ENCODE results near the gene NRXN2. TPM values are rescaled to one million over a fixed set of nuclear protein-coding genes. Genes with fewer than 3 reads are reported as not detected.

The NRXN2 gene
- total and polyA plus RNA-seq, 10 of the 15 experiments (the other 5 are each of a cell fraction or from before 2014, with no cell fraction given): 0.03 to 1.4 (median 0.23) TPM

DNA sequence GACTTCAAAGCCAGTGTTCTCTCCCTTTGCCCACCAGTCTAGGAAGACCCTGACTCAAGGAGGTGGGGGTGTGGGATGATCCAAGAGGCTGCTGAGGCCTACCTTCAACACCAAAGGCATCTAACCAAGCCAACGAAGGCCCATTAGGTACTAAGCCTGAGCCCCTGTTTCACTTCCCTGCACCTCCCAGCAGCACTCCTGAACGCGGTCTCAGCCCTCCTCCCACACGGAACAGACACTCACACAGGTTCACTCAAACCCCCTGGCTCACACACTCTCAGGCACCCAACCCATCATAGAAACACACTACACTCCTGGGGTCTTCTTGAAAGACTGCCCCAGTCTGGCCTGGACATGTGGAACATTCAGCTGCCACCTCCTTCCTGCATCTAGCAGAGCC lies 91.3 kb downstream of the NRXN2 start (continued):
- TF ChIP-seq DPF2 (IDR thresholded peaks at IDR 0.05): peak; percentile 42; the same call in 1 of the 2 replicates
- TF ChIP-seq IRF4 (IDR thresholded peaks at IDR 0.05; ENCODE audit: low read depth, low read length): no peak
- no peak for TF ChIP-seq RUNX3 (IDR thresholded peaks at IDR 0.05; ENCODE audit: low read length)
- TF ChIP-seq, protein P1, sequence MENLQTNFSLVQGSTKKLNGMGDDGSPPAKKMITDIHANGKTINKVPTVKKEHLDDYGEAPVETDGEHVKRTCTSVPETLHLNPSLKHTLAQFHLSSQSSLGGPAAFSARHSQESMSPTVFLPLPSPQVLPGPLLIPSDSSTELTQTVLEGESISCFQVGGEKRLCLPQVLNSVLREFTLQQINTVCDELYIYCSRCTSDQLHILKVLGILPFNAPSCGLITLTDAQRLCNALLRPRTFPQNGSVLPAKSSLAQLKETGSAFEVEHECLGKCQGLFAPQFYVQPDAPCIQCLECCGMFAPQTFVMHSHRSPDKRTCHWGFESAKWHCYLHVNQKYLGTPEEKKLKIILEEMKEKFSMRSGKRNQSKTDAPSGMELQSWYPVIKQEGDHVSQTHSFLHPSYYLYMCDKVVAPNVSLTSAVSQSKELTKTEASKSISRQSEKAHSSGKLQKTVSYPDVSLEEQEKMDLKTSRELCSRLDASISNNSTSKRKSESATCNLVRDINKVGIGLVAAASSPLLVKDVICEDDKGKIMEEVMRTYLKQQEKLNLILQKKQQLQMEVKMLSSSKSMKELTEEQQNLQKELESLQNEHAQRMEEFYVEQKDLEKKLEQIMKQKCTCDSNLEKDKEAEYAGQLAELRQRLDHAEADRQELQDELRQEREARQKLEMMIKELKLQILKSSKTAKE (IDR thresholded peaks at IDR 0.05; ENCODE audit: low read depth, poor library complexity, severe bottlenecking): no peak
- TF ChIP-seq, protein P2, sequence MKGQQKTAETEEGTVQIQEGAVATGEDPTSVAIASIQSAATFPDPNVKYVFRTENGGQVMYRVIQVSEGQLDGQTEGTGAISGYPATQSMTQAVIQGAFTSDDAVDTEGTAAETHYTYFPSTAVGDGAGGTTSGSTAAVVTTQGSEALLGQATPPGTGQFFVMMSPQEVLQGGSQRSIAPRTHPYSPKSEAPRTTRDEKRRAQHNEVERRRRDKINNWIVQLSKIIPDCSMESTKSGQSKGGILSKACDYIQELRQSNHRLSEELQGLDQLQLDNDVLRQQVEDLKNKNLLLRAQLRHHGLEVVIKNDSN (IDR thresholded peaks at IDR 0.05; ENCODE audit: borderline replicate concordance, extremely low read length, insufficient read depth, low read depth, low read length): no peak
- TF ChIP-seq SPI1 (IDR thresholded peaks at IDR 0.05; ENCODE audit: borderline replicate concordance, insufficient read depth, low read depth, low read length): peak; percentile 75
- TF ChIP-seq BRCA1 (IDR thresholded peaks at IDR 0.05; ENCODE audit: low read depth, low read length): no peak

DNA sequence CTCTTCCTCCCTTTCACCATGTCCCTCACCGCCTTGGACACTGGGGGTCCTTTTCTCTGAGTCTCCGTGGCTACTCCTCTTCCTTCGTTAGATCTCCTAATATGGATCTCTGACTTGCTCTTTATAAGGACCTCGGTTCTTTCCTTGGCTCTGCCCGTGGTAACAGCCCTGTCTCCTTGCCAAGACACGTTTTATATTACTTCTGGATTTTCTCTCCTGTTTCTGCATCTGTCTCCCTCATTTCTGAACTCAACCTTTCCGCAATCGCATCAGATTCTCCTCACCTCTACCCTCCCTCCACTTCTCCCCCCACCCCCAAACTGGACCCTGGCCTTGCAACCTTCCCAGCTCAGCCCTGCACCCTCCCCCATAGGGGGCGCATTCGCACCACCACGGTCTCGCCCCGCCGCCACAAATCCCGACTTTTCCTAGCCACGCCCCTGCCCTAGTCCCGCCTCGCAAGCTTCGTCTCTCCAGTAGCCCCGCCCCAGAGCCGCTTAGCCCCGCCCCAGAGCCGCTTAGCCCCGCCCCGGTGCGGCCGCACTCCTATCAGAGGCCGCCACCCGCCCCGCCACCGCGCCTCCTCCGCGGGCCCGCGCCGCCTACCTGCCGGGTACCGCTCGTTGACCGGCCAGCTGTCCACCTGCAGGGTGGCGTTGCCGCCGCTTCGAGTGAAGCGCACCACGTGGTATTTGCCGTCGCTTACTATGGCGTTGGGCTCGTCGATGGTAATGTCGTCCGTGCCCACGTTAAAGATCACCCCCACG lies 93.0 kb downstream of the NRXN2 start:
- BruUV-seq (replicated peaks): no TSS peak
- SMC1A ChIA-PET (ENCODE audit: uncharacterized antibody, unreplicated experiment): no interaction called here
- no peak overlapping the region for H3K9ac ChIP-seq (ENCODE audit: control insufficient read depth, insufficient read depth, low read length)
- H3K27ac ChIP-seq (ENCODE audit: control insufficient read depth, insufficient read depth): no peak overlapping the region
- H3K9me3 ChIP-seq (replicated peaks; ENCODE audit: control insufficient read depth, insufficient read depth, low read length): no peaks in the 10 kb centered on the region
- POLR2A ChIA-PET: no interaction called here
- H3K4me1 ChIP-seq (ENCODE audit: control insufficient read depth, insufficient read depth, low read length): peaks cover 8% of the 10 kb centered on the region
- no peak overlapping the region for H3K4me2 ChIP-seq (ENCODE audit: control insufficient read depth, insufficient read depth)
- H3K79me2 ChIP-seq (ENCODE audit: control insufficient read depth, insufficient read depth, low read length): no peaks in the 10 kb centered on the region
- DNase-seq (ENCODE audit: low read depth, low spot score) (no peak), FAIRE-seq (no peak), ATAC-seq (no peak)
- intact Hi-C loops (cut with micrococcal nuclease; ENCODE audit: unreplicated experiment) (no loop called here), in situ Hi-C loops (cut with MboI) (no loop called here)
- 72% methylated on average over 34 of the region's 56 CpGs for WGBS (ENCODE audit: insufficient coverage, insufficient replicate concordance, low lambda C conversion rate, missing lambda C conversion rate)
- H3K27me3 ChIP-seq (replicated peaks in 1 of 2; ENCODE audit: control insufficient read depth in 2 of 2, insufficient read depth in 2 of 2, low read length in 1 of 2): peaks cover 0 to 2% of the 10 kb centered on the region in 2 experiments; a peak in 1 of 4 replicates
- no peak overlapping the region for H3K4me3 ChIP-seq
- no peaks in the 10 kb centered on the region for H4K20me1 ChIP-seq (ENCODE audit: control insufficient read depth, insufficient read depth)
- RAD21 ChIA-PET (ENCODE audit: unreplicated experiment): no interaction called here
- H3K36me3 ChIP-seq (ENCODE audit: control insufficient read depth in 2 of 2, insufficient read depth in 2 of 2, low read length in 1 of 2): no peaks in the 10 kb centered on the region
- H2AFZ ChIP-seq (ENCODE audit: control insufficient read depth, low read depth, low read length): no peak overlapping the region
- CTCF ChIA-PET: no interaction called here
- TF ChIP-seq KDM1A (IDR thresholded peaks at IDR 0.05; ENCODE audit: borderline replicate concordance): no peak
- TF ChIP-seq TBL1XR1 (IDR thresholded peaks at IDR 0.05; ENCODE audit: low read depth, low read length): no peak
- no peak for TF ChIP-seq JUND (IDR thresholded peaks at IDR 0.05; ENCODE audit: low read depth, low read length)
- no peak for TF ChIP-seq IRF3 (IDR thresholded peaks at IDR 0.05)
- TF ChIP-seq SIN3A (IDR thresholded peaks at IDR 0.05; ENCODE audit: low read depth, low read length): no peak
- TF ChIP-seq, protein P3, sequence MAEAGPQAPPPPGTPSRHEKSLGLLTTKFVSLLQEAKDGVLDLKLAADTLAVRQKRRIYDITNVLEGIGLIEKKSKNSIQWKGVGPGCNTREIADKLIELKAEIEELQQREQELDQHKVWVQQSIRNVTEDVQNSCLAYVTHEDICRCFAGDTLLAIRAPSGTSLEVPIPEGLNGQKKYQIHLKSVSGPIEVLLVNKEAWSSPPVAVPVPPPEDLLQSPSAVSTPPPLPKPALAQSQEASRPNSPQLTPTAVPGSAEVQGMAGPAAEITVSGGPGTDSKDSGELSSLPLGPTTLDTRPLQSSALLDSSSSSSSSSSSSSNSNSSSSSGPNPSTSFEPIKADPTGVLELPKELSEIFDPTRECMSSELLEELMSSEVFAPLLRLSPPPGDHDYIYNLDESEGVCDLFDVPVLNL (IDR thresholded peaks at IDR 0.05; ENCODE audit: low read depth, low read length): no peak
- no peak for TF ChIP-seq PAX5 (IDR thresholded peaks at IDR 0.05; ENCODE audit: borderline replicate concordance, low read depth, low read length)
- TF ChIP-seq YBX1 (IDR thresholded peaks at IDR 0.05): no peak
- TF ChIP-seq PBX3 (IDR thresholded peaks at IDR 0.05; ENCODE audit: insufficient replicate concordance, low read depth, low read length): no peak
- no peak for TF ChIP-seq NFIC (IDR thresholded peaks at IDR 0.05; ENCODE audit: low read depth, low read length)
